ENCODE data around the gene LMO2.
A peak's percentile ranks its signal among the peaks of the same experiment; 100 is the strongest.
"Not testable (repeated sequence)": the region's sequence is repeated elsewhere in the genome, so short reads cannot be mapped to it uniquely, and the experiment has no call there.

The LMO2 gene

DNA sequence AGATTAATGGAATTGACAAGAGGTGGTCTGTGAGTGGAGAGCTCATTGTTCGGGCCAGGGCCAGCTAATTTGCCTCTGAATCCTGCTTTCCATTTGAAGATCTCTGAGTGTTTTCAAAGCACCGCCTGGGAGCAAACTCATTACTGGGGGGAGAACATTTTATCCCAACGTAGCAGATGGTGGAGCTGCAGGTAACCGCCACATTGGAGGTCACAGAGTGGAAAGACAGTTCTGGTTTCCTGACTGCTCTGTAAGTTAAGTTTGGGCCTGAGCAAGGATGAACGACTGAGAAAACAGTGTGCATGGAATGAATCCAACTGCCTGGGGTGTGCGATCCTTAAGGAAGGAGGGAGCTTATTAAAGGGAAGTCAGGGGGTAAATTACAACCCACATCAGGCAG, 30.5 kb downstream of the LMO2 start:
- no peak for DNase-seq (ENCODE audit: low spot score)

DNA sequence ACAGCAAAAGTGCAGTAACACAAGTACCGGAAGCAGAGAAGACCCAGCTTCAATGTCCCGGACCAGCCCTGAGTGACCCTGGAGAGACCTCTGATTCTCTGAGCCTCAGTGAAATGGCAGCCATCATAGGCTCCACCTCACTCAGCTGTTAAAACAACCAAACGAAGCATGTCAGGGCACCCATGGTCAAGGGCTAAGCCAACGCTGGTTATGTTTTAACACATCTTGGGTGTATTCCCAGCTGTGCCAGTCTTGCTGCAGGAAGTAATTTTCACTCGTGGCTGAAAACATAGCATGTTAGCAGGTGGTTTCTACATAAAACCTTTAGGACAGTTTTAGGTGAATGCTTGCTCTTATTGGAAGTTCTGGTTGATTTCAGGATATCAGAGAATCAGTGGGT, 30.9 kb downstream of the LMO2 start:
- no peak for DNase-seq (ENCODE audit: low spot score)

DNA sequence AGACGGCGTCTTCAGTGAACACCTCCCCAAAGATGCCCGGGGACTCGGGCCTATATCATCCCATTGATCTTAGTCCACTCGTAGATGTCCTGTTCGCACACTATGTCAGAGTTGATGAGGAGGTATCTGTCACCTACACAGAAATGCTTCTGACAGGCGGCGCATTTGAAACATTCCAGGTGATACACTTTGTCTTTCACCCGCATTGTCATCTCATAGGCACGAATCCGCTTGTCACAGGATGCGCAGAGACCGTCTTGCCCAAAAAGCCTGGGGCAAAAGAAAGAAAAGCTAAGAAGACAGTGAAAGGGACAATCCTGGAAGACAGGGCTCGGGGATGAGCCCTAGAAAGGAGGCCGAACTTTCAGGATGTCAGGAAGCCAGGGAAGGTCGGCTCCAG, 32.6 kb downstream of the LMO2 start:
- no peak for DNase-seq (ENCODE audit: low spot score)

DNA sequence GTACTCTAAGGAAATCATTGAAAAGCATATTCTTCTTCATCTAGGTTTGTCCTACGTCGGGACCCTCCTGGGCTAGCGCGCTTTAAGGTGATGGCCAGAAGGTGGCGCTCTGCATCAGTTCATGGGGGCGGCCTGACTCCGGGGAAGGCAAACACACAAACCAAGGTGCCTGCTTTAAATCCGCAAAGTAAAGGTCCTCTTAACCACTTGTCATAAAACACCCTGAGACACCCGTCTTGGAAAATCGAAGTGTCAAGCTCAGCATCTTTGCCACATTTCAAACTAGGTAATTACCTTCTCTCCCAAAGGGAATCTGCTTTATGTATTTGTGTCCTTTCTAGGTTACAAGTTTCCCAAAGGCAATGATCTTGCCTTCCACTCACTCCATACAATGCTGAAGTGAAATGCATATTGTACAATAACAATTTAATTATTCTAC, 33.9 kb downstream of the LMO2 start:
- DNase-seq (ENCODE audit: low spot score), result peak; percentile 87

DNA sequence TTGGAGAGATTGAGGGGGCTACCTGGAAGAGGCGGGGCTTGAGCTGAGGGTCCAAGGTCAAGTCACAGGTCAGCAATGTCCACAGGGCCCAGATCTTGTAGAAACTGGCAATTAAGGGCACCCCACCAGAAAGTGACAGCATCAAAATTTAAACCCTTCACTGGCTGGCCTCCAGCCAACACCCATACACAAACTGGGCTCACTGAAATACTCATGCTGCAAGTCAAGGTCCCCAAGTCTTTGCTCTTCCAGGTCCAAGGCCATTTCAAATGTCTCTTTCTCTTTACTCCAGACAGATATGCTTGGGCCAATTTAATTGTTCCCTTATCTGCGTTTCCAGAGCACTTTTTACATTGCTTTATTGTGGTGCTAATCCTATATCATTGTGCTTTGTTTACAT, 36.4 kb downstream of the LMO2 start:
- DNase-seq (ENCODE audit: low spot score), result no peak

DNA sequence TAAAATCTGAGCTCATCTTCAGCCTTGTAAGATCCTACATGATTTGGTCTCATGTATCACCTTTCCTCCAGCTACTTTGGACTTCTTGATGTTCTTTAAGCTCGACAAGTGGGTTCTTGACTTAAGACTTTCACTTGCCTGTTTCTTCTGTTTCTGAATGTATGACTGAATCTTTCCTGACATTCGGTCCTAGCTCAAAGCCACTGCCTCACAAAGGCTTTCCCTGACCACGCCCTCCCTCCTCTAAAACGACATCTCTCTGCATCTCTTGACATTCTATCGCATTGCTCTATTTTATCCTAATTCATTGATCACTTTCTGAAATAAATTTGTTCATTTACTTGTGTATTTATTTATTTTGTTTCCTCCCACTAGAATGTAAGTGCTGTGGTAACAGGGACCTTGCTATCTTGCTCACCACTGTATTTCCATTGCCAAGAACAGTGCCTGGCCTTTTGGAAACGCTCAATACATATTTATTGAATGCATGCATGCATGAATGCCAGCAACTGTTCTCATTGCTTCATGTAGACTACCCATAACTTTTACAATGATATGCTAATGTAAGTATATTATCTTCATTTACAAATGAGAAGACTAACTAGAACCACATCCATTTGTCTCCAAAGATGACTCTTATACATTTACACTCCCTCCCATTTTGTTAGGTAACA, 43.0 kb downstream of the LMO2 start:
- DNase-seq (ENCODE audit: low spot score), result no peak

DNA sequence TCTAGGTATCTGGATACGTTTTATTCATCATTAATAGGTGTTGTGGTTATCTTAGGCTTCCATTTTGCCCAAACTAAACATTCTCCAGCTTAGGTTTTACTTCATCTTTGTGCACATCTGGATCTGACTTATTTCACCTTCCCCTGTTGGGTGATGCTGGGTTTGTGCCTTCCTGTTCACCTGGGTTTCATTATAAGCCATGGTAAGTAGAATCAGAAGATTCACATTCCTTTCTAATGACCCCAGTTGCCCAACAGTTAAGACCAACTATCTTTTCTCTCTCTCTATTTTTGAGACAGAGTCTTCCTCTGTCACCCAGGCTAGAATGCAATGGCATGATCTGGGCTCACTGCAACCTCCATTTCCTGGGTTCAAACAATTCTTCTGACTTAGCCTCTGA, 44.6 kb downstream of the LMO2 start:
- no peak for DNase-seq (ENCODE audit: low spot score)

DNA sequence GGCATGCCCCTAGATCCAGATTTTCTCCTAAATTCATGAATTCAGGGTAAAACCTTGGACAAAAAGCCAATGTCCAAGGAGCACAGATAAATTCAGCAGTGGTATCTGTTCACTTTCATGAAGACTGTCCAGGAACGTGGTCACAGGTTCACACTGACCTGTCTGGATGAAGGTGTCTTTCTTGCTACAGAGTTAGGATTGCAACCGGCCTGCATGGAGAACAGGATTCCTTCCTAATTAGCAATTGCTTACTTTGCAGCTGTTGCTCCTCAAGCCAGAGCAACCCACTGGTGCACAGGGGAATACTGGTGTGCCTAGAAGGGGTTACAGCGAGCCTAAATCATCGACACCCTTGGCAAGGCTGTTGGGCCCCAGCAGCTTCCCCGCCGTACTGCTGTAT, 47.6 kb downstream of the LMO2 start:
- no peak for DNase-seq (ENCODE audit: low spot score)

DNA sequence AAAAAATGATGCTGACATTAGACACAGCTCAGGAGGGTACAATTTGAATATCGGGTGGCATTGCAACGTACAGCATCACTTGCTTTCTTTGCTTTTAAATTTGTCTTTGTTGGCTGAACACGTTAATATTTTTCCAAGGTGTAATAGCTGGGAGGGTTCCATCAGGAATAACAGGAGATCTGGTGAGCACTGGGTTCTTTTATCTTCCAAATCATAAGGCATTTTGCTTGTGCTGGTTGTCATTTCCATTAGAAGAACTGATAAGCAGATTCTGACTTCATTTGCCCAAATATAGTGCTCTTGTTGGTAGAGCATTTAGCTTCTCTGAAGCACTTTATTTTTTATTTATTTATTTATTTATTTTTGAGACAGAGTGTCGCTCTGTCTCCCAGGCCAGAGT, 48.9 kb downstream of the LMO2 start:
- no peak for DNase-seq (ENCODE audit: low spot score)

DNA sequence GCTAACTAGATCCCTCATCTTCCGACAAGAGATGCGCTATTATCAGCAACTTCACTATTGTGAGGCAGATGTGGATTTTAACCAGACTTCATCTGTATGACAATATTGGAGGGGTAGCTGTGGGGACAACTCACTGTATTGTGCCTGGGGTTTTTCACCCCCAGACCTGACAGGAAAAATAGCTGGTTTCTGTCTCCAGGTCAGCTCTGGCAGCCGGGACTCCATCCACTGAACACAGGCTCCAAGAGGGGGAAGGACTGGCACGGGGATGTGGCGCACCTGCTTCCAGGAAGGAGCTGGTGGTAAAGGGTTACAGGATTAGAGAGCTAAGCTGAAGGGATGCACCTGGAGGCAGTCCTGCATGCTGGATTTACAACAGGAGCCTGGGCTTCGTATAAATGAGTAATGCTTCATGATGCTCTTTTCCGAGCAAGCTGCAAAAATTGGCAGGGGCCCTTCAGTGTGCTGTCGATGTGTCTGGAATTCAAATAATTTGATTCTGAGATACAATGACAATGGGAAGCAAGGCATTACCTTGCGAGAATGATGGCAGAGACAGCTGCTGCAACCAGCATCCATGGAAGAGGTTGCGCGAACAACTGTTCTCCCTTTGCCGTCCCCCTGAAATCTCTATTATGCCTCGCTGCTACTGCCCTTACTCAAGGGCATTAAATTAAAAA, 49.5 kb downstream of the LMO2 start:
- DNase-seq (ENCODE audit: low spot score), result no peak

DNA sequence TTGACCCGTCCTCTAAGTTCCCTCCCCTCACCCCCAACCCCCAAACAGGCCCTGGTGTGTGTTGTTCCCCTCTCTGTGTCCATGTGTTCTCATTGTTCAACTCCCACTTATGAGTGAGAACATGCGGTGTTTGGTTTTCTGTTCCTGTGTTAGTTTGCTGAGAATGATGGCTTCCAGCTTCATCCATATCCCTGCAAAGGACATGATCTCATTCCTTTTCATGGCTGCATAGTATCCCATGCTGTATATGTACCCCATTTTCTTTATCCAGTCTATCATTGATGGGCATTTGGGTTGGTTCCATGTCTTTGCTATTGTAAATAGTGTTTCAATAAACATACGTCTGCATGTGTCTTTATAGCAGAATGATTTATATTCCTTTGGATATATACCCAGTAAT, 53.6 kb downstream of the LMO2 start:
- DNase-seq (ENCODE audit: low spot score), result not testable (repeated sequence)

DNA sequence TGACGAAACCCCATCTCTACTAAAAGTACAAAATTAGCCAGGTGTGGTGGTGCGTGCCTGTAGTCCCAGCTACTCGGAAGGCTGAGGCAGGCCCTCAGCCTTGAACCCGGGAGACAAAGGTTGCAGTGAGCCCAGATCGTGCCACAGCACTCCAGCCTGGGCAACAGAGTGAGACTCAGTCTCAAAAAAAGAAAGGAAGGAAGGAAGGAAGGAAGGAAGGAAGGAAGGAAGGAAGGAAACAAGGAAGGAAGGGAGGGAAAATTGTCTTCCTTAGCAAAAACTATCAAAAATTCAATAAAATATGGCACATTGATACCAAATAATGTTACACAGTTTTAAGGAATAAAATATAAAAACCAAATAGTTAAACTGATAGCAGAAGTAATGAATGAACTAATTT, 54.5 kb downstream of the LMO2 start:
- DNase-seq (ENCODE audit: low spot score), result not testable (repeated sequence)

DNA sequence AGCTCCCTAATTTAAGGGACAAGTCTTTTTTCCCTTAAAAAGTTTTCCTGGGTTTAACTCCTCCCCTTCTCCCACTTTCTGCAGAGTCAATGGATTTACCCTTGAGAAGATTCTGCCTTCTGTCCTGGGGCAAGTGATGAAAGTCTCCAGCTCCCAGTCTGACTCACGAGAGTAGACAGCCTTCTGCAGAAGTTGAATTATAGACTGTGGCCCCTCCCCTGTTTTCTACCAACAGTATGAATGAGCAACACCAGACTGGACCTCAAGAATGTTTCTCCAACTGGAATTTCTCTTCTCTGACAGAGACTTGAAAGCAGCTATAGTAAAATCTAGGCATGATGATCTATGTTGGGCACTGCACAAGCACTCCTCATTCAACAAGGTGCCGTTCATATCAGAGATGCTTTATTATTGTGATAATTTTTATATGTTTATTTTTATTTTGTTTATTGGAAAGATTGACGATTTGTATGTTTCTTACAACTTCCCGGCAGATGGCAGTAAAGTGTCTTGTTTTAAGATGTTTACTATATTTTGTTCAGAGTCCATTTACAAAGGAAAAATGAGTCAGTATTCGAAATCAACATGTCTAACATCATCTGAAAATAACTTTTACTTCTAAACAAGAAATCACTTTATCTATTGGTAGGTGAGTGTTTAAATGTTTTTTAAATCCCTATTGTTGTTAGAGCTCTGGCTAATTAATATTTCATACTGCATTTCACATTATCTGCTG, 56.6 kb downstream of the LMO2 start:
- DNase-seq (ENCODE audit: low spot score), result peak; percentile 46

DNA sequence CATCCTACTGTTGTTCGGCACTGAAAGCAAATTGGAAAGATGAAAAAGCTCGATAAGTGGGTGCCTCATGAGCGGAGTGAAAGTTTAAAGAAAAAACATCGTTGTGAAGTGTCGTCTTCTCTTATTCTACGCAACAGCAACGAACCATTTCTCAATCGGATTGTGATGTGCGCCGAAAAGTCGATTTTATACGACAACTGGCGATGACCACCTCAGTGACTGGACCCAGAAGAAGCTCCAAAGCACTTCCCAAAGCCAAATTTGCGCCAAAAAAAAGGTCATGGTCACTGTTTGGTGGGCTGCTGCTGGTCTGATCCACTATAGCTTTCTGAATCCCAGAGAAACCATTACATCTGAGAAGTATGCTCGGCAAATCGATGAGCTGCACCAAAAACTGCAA, 59.2 kb downstream of the LMO2 start:
- no peak for DNase-seq (ENCODE audit: low spot score)

DNA sequence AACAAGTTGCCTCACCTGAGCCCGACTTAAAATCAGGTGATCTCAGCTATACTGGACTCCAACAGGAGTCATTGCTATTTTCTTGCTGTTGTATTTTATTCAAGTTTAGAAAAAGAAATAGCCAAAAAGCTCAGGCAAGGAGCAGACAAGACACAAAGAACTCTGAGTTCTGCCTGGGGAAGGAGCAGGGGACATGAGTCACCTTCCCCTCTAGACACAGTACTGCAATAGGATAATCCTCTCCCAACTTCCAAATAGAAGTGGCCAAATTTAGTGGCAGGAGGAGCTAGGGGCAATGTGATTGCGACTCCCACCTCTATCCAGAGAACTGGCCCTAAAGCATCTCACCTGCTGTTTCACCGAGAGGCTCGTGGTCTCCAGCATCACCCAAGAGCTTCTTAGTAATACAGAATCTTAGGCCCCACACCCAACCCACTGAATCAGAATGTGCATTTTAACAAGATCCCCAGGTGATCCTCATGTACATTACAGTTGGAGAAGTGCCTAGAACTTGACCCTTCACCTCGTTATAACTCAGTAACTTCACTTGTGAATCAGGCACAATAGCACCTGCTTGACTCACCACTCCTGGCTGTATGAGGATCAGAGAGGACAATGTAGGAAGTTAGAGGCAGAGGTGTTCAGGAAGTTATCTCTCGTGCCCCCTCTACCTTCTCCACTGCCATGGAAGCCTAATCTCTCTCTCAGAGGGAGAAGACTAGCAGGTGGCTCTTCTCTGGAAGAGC, 60.8 kb downstream of the LMO2 start:
- DNase-seq (ENCODE audit: low spot score), result no peak

DNA sequence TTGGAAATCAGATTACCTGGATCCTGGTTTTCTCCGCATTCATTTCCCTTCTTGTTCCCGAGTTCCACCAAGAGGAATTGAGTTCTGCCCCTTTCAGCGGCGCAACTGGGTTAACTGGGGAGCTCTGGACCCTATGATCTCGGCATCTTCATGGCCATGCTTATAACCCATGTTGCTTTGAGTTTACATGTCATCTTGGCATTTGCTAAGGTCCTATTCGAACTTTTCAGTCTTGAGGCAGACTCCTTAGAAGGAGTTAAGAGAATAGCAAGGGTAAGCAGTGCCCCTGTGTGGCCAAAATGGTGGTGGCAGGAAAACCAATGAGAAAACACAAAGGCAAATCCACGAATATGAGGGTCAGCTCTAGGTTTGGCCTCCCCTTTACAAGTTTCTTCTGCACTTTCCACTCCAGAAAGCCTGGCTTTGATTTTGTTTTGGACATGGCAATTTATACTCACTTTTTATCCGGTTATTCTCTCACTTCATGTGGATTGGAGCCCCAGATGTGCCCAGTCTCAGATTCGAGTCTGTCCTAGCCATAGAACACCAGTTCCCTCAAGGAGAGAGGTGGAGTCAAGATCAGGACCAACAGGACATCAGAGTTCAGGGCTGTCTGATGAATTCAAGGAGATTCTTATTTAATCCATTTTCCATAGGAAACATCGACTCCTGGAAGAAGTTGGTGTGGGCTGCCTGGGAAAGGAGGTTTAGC, 62.3 kb downstream of the LMO2 start:
- DNase-seq (ENCODE audit: low spot score), result peak; percentile 45

DNA sequence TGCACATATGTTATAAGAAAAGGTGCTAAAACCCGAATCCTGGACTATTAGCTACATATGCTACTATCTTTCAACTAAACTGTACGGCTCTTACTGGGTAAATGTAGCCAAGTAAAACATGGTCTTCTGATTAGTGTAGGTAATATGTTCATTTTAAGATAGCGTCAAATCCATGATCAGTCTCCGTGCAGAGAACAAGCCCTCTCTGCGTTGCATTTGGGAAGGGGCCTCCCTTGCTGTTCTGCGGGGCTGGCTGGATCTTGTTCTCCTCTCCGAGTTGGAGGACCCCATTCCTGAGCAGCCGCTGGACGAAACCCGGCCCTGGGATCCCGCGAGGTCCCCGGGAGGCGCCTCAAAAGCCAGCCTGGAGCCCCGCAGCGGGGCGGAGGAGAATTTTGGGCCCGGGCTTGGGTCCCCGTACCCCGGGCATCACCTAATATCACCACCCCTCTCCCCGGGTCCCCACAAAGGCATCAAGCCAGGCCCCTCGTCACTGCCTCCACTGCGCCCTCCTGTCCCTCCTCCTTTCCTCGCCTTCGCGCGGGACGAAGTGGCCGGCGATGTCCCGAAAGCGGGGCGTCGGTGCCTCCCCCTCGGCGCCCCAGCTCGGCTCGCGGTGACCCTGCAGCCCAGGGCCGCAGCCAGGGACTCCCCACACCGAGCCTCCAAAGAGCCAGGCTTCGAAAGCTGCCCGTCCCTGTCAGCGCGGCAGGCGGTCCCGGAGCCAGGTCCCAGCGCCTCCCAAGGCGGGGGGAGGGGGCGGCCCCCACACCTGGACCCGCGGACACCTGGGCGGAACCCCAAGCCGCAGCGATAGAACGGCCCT, 63.1 kb downstream of the LMO2 start:
- DNase-seq (ENCODE audit: low spot score), result no peak

DNA sequence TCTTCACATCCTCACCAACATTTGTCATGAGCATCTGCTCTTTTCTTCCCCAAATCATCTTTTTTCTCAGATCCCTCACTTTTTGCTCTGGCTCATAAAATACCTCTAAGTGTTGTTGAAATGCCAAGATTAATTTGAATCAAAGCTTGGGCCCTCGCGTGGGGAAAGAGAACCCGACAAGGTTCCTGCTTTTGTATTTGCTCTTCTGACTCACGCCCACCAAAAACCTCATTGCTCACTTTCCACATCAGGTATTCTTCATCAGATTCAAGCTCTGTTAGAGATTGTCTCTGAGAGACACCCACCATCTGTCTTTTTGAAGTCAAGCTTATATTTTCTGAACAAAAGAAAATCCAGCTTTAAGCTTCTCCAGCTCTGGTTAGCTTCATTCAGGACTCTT, 64.7 kb downstream of the LMO2 start:
- no peak for DNase-seq (ENCODE audit: low spot score)

DNA sequence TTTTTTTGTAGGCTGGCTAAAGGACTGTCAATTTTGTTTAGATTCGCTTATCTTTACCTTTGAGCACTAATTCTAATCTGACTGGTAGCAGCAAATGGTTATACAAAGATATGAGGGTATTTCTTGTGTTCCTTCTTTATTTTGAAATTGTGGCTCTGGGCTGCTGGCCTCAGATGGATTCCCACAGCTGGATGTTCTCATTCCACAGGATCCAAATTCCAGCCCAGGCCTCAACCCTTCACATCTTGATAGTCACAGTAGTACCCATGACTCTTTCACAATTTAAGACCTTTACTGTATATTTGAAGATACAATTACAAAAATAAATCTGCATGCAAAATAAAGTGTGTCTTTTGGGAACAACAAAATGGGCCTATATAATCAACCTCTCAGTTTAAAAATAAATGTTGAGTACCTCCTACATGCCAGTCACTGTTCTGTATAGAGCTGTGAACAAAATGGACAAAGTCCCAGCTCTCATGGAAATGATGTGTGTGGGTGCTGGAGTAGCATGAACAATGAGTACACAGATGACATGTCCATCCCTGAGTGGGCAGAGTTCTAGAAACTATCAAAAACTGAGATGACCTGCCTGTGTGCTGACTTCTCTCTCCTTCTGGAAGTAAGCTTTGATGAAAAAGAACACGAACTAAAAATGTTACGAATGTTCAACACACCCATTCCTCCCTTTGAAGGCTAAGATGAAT, 65.9 kb downstream of the LMO2 start:
- no peak for DNase-seq (ENCODE audit: low spot score)

DNA sequence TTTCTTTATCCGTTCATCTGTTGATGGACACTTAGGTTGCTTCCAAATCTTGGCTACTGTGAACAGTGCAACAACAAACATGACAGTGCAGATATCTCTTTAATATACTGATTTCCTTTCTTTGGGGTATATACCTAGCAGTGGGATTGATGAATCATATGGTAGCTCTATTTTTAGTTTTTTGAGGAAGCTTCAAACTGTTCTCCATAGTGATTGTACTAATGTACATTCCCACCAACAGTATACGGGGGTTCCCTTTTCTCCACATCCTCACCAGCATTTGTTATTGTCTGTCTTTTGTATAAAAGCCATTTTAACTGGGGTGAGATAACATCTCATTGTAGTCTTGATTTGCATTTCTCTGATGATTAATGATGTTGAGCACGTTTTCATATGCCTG, 68.9 kb downstream of the LMO2 start:
- not testable (repeated sequence) for DNase-seq (ENCODE audit: low spot score)

Data from hematopoietic multipotent progenitor cell treated with erythropoietin and hydrocortisone succinate and interleukin-3 and kit ligand, for 15 days (in vitro differentiated cells).